Adrenal gland (tissue), 5 donors: ENCODE data around the gene LARP1.

Experiments used
- CTCF ChIP-seq, 6 experiments: fragments of 450-650 bp in 4 of 6; fragments of 200-600 bp in 2 of 6; sonication (generic) in 1 of 6; IDR thresholded peaks; 1 replicate in 5 of 6; 2 replicates in 1 of 6; pipeline versions ENCODE4 v1.5.1 to v1.8.0; 2016 to 2021; ENCODE audit warnings: antibody characterized with exemption in 6 of 6, mild to moderate bottlenecking in 2 of 6, moderate library complexity in 1 of 6
- POLR2A ChIP-seq, 2 donors: fragments of 450-650 bp; IDR thresholded peaks; one replicate each; pipeline ENCODE4 v1.6.1; 2017; ENCODE audit warnings: antibody characterized with exemption in 2 of 2, mild to moderate bottlenecking in 2 of 2, moderate library complexity in 1 of 2
- donor health status: DM: no; HTN: no; CAD: no.

GRCh38 chr5:154858297-154858971, 103.3 kb downstream of the LARP1 start, which contains the start of gene CNOT8:
- TF ChIP-seq CTCF (IDR thresholded peaks at IDR 0.05) (no peak), POLR2A (IDR thresholded peaks at IDR 0.05) (peak; percentile 96 to 100)
